ENCODE results near the gene PROSER1.
"Not testable (repeated sequence)": the region's sequence is repeated elsewhere in the genome, so short reads cannot be mapped to it uniquely, and the experiment has no call there.

PROSER1 gene

GRCh38 chr13:39016087-39016486 lies 21.8 kb downstream of the PROSER1 start:
- Histone ChIP-seq H3K4me3 (no peak overlapping the region), H3K27ac (no peak overlapping the region)
- DNase-seq (ENCODE audit: low spot score), result no peak
- no peak for TF ChIP-seq CTCF (IDR thresholded peaks at IDR 0.05)

- H3K4me3 ChIP-seq, result no peak overlapping the region
- no peak for TF ChIP-seq CTCF (IDR thresholded peaks at IDR 0.05)
- H3K27ac ChIP-seq, result no peak overlapping the region
- DNase-seq (ENCODE audit: low spot score), result no peak
Measured at GRCh38 chr13:39013462-39013861, 24.4 kb downstream of the PROSER1 start.

- DNase-seq (ENCODE audit: low spot score), result no peak
- H3K27ac ChIP-seq, result no peak overlapping the region
- no peak for TF ChIP-seq CTCF (IDR thresholded peaks at IDR 0.05)
- no peak overlapping the region for H3K4me3 ChIP-seq
Measured at GRCh38 chr13:39012608-39013007, 25.3 kb downstream of the PROSER1 start.

GRCh38 chr13:39006371-39007111 lies 31.3 kb downstream of the PROSER1 start:
- H3K27ac ChIP-seq; DNase-seq (ENCODE audit: low spot score); H3K4me3 ChIP-seq: not testable (repeated sequence)

GRCh38 chr13:38998739-38999138 lies 39.1 kb downstream of the PROSER1 start:
- Histone ChIP-seq H3K27ac (no peak overlapping the region), H3K4me3 (no peak overlapping the region)
- no peak for DNase-seq (ENCODE audit: low spot score)
- no peak for TF ChIP-seq CTCF (IDR thresholded peaks at IDR 0.05)

- H3K4me3 ChIP-seq, result no peak overlapping the region
Measured at GRCh38 chr13:38993381-38993780, 44.5 kb downstream of the PROSER1 start.

GRCh38 chr13:38990693-38991092 lies 47.2 kb downstream of the PROSER1 start, which contains the start of gene STOML3:
STOML3 (minus strand) TSS chr13:38990831; CDS start chr13:38990721, 110 bp downstream.
- no peak within 1 kb of the TSS for H3K4me3 ChIP-seq
- no peak for TF ChIP-seq CTCF (IDR thresholded peaks at IDR 0.05)
- no peak for DNase-seq (ENCODE audit: low spot score)
- no peak within 1 kb of the TSS for H3K27ac ChIP-seq

More at GRCh38 chr13:38993381-38993780, 44.5 kb downstream of the PROSER1 start:
- H3K27ac ChIP-seq, result no peak overlapping the region
- no peak for DNase-seq (ENCODE audit: low spot score)
- no peak for TF ChIP-seq CTCF (IDR thresholded peaks at IDR 0.05)

Data from coronary artery (tissue), 2 donors.